Fibroblast of pulmonary artery (primary cell): ENCODE data around the gene MRI1.
A peak's percentile ranks its signal among the peaks of the same experiment; 100 is the strongest.

Experiments used
- DNase-seq: peaks from one replicate; pipeline ENCODE4 v3.0.0-alpha.2; 2010; ENCODE audit warnings: low read depth
- H3K4me3 ChIP-seq: replicated peaks from 2 replicates; pipeline ENCODE4 v1.5.1; 2011; ENCODE audit warnings: low read depth, mild to moderate bottlenecking, control low read depth, low read length, moderate library complexity
- TF ChIP-seq, protein P1 (sequence below): IDR thresholded peaks from 2 replicates; pipeline ENCODE4 v1.5.1; 2011; ENCODE audit warnings: mild to moderate bottlenecking, control low read depth, low read length, inconsistent platforms; ENCODE audit errors: missing control alignments

Gene MRI1

GRCh38 chr19:13764101-13764807 lies at the start of gene MRI1:
Gene MRI1 (plus strand): TSS chr19:13764522. CDS start chr19:13764589, 67 bp downstream.
- H3K4me3 ChIP-seq = peak within 1 kb of the TSS; percentile 75
- TF ChIP-seq, protein P1, sequence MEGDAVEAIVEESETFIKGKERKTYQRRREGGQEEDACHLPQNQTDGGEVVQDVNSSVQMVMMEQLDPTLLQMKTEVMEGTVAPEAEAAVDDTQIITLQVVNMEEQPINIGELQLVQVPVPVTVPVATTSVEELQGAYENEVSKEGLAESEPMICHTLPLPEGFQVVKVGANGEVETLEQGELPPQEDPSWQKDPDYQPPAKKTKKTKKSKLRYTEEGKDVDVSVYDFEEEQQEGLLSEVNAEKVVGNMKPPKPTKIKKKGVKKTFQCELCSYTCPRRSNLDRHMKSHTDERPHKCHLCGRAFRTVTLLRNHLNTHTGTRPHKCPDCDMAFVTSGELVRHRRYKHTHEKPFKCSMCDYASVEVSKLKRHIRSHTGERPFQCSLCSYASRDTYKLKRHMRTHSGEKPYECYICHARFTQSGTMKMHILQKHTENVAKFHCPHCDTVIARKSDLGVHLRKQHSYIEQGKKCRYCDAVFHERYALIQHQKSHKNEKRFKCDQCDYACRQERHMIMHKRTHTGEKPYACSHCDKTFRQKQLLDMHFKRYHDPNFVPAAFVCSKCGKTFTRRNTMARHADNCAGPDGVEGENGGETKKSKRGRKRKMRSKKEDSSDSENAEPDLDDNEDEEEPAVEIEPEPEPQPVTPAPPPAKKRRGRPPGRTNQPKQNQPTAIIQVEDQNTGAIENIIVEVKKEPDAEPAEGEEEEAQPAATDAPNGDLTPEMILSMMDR = no peak
- peak; percentile 80 for DNase-seq

DNA sequence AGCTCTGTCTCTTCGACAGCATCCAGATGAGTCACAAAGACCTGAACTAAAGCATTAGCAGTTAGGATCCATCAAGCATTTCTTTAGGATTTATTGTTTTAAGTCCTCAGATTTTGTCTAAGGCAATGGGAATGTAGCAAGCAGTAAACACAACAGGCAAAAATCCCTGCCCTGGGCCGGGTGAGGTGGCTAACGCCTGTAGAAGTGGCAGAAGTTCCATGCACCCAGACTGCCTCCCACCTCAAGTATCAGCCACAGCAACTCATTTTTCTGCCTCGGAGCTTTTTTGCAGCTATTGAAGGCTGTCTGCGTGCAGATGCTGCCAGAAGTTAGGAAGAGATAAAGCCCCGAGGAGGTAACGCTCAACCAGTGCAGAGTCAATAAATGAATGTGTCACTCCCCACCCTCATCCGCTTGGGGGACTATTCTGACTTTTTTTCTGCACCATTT lies 47.1 kb upstream of the MRI1 start:
- no peak overlapping the region for H3K4me3 ChIP-seq
- TF ChIP-seq, protein P1 = no peak
- DNase-seq = no peak

DNA sequence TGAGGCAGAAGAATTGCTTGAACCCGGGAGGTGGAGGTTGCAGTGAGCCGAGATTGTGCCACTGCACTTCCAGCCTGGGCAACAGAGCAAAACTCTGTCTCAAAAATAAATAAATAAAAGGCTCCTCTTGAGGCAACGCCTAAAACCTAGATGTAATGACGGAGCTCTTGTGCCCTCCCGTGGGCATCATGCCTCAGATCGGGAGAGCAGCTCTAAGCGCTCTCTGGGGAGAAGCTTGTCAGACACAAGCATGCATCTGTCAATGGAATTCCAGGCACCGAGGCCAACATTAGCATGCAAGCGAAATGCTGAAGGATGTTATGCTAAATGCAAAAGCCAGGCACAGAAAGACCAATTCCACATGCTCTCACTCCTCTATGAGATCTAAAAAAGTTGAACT lies 45.6 kb upstream of the MRI1 start:
- no peak overlapping the region for H3K4me3 ChIP-seq
- TF ChIP-seq, protein P1 = no peak
- DNase-seq = peak; percentile 34

GRCh38 chr19:13722146-13722545 lies 42.2 kb upstream of the MRI1 start:
- DNase-seq = no peak
- H3K4me3 ChIP-seq = no peak overlapping the region
- TF ChIP-seq, protein P1 = no peak

GRCh38 chr19:13723206-13723605 lies 41.1 kb upstream of the MRI1 start:
- TF ChIP-seq, protein P1 = no peak
- peak; percentile 52 for DNase-seq
- H3K4me3 ChIP-seq = no peak overlapping the region

DNA sequence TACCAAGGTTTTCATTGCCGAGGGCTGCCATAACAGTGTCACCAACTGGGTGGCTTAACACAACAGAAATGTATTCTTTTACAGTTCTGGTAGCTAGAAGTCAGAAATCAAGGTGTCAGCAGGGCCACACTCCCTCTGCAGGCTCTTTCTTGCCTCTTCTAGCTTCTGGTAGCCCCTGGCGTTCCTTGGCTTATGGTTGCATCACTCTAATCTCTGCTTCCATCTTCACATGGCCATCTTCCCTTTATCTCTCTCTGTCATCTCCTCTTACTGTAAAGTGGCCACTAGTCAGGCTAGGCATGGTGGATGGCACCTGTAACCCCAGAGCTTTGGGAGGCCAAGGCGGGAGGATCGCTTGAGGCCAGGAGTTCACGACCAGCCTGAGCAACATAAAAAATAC lies 38.0 kb upstream of the MRI1 start:
- TF ChIP-seq, protein P1 = no peak
- no peak for DNase-seq
- H3K4me3 ChIP-seq = no peak overlapping the region

GRCh38 chr19:13727798-13728197 lies 36.5 kb upstream of the MRI1 start:
- DNase-seq = peak; percentile 58
- H3K4me3 ChIP-seq = no peak overlapping the region
- TF ChIP-seq, protein P1 = no peak
